SKM-1 treated with dmso at 0.1 percent for 144 hours (cell line): Measurements from ENCODE around the gene LHX4.

ENCODE experiments used
- DNase-seq: peaks from one replicate; lab custom pipeline; 2025; ENCODE audit not compliant: unreplicated experiment; lab: John Stamatoyannopoulos, UW

The LHX4 gene

DNA sequence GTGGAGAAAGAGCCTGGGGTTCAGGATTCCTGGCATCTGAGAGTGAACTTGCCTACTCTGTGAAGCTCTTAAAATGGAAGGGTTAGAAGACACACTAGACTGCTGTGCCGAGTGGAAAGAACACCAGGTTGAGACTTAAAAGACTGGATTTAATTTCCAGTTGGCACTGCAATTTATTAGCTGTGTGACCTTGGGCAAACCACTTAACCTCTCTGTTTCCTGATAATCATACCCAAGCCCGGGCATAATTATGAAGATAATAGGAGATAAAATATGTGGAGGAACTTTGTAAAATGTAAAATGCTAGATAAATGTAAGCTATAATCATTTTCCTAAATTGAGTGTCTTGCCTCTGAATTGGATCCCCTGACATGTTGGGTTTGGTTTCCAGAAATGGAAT lies 4.7 kb upstream of the LHX4 start:
- no peak for DNase-seq

DNA sequence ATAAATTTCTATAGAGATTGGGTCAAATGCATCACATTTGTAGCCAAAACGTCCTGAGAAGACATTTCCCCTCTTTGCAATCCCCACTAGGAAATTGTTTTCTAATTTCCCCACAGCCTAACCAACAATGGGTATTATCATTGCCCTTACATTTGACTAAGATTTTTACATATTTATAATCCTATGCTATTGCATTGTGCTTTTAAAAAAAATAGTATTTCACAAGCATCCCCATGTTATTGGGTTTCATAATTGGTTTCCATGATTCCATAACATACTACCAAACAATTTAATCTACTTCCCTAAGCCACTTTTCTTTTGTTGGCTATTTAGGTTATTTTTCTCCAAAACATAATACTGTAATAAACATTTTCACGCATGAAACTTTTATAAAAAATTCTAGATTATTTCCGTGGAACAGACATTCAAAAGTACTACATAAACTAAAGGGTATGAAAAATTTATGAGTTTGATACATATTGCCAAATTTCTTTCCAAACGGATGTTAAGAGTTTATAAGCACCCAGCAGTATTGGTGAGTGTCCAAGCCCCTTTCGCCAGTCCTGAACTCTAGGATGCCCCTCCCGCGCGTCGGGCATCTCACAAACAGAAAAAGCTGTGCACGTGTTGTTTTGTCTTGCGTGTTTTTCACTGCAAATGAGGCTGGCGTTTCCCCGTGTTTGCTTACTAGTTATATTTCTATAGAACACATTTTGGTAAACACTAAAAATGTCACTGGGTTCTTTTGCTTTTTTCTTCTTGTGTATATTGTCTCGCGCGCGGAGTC lies 2.0 kb upstream of the LHX4 start:
- DNase-seq, result no peak

DNA sequence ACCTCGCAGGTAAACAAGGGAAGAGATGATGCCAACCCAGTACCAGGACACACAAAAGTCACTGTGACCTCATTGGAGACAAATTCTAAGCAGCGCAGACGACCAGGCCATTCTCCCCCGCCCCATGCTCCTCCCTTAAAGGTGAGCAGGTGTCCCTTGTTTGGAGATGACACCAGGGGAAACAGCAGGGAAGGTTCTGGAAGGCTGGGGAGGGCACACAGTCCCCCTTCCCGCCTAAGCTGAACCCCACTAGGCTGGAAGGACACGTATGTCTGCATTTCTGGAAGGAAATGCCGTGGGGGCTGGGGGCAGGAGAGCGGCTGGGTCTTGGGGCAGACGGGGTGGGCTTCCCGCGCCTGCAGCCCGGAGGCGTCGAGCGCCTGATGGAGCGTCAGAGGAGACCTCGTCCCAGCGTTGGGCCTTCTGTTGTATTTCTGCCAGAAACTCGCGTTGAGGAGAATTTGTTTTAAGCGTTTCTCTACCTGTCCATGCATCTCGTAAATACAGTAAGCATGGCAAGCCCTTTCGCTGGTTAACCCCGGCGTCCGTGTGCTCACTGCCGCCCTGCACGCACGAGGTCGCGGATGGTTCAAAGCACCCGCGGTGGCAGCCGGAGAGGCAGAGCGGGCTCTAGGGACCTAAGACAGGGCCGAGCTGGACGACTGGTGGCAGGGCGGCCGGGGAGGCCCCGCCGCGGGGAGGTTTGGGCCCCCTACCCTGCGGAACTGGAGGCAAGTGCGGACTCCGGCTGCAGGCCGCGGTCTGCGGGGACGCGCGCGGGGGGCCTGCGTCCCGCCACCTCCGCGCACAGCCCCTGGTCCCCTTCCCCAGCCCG lies 1.2 kb upstream of the LHX4 start:
- no peak for DNase-seq

DNA sequence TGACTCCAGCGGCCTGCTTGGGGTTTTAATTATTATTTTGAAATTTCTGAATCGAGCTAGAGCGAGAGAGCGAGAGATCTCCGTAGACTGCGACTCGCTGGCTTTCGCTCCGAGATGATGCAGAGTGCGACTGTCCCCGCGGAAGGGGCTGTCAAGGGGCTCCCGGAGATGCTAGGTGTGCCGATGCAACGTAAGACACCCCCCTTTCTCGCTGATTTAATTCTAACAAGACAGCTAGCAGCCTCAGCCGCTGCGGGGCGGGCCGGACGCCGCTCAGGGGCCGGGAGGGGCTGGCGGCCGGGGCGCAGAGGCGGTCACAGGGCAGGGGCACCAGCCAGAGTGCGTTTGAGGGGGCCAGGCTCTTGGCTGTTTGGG lies 339 bp downstream of the LHX4 start:
- DNase-seq, result no peak

DNA sequence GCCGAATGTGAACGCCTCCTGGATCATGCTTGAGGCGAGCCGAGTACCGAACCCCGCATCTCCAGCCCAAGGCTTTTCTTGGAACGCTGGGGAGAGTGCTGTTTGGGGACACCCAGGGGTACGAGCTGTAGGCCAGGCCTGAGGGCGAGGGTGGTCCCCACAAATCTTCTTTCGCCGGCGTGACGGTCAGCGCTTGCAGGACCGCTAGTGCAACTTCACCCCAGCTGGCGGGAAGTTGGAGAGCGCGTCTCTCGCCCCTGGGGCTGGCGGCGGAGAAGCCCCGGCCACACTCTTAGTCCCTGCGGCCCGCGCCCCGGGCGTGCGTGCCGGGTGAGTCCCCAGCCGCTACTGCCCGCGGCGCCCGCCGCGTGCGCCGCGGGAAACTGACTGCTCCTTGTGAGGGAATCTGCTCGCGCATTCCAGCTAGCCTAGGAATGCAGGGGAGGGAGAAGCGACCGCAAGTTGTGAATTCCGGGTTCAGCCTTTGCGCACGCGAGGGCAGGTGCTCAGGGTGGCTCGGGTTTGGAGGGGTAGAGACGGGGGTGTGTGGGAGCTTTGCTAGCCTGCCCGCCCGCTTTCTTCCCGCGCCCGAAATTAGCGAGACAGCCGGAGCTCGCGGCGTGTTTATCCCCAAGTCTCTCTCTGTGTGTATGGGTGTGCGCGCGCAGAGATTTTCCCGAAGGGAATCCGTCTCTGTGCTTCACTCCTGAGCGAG lies 884 bp downstream of the LHX4 start:
- no peak for DNase-seq

DNA sequence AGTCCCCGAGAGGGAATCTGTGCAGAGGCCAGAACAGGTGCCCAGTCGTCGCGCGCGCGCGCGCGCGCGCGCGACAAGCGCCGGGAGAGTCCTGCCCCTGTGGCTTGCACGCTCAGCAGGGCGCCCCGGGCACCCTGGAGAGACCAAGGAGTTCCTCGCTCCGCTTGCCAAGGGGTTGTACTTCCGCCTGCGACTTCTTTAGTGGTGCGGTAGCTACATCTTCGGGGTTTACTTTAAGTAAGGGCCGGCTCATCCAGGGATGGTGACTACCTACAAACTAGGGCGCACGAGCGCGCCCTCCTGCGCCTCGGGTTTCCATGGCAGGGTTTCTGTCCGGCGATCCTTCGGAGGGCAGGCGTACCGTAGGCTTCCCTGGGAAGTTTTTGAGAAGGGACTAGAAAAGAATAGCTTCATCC lies 1.4 kb downstream of the LHX4 start:
- no peak for DNase-seq

DNA sequence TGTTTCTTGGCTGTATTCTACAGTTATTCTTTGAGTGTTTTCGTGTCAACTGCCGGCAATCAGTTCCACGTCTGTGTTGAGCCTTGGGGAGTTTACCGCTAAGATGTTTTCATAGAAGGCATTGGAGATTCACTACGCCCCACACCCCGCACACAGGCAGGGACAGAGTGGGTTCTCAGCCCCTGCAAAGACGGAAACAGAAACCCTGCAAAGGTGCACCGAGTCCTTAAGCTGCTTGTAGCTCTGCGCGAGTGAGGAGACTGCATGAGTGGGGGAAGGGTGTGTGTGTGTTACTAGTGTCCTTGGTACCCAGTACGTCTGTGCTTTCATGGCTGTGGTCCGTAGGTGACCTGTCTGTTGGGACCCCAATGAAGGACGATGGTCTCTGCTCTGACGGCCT lies 1.9 kb downstream of the LHX4 start:
- no peak for DNase-seq

DNA sequence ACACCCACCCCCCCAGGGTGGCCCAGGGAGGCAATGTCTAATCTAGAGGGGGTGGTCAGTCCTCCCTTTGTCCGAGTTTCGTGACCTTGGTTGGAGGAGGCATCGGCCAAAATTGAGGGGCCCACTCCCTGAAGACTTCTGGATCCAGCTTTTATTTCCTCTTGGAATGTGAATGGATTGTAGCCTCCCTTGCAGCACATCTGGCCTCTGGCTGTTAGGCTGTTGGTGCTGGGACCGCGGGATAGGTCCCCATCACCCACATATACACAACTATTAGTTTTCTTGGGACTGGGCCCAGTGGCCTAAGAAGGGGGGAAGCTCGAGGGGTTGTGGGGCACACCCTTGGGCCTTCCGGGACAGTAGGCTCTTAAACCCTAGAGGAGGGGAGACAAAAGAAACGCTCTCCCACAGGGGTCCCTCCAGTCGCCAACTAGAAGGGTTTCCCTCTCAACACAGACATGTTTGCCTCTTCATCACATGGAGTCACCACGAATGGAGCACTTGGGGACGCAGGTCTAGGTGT lies 2.5 kb downstream of the LHX4 start:
- DNase-seq, result no peak

DNA sequence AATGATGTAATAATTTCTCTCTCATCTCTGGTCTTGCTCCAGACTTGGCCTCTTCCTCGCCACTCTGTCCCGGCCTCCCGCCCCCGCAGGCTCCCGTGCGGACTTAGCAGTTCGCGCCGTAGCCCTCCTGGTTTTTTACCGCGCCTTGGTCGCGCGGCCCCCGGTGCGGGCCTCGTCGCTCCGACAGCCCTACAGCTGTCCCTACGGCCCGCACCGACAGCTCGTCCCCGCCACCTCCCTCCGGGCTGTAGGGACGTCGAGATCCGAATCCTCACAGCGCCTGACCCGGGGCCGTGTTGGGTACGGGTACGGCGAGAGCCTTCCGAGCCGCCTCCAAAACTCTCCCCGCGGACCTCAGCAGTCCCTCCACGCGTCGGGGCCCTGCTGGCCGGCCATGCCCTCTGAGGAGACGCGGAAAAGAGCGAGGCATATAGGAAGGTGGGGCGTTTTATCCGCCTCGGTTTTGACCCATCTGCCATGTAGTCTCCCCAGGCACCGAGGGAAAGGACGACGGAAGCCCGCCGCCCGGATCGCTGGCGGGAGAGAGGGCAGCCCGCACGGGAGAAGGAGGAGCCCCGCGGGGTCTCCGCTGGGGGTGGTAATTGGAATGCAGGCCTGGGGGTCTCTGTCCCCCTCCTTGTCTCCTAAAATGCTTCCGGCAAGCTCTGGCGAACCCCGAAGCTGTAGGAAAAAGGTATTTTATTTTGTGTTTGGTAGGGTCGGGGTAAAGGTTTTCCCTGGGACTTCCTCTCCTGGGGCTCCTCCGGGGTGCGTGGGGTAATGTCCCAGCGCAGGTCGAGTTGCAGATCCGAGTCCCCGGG lies 3.3 kb downstream of the LHX4 start:
- no peak for DNase-seq

DNA sequence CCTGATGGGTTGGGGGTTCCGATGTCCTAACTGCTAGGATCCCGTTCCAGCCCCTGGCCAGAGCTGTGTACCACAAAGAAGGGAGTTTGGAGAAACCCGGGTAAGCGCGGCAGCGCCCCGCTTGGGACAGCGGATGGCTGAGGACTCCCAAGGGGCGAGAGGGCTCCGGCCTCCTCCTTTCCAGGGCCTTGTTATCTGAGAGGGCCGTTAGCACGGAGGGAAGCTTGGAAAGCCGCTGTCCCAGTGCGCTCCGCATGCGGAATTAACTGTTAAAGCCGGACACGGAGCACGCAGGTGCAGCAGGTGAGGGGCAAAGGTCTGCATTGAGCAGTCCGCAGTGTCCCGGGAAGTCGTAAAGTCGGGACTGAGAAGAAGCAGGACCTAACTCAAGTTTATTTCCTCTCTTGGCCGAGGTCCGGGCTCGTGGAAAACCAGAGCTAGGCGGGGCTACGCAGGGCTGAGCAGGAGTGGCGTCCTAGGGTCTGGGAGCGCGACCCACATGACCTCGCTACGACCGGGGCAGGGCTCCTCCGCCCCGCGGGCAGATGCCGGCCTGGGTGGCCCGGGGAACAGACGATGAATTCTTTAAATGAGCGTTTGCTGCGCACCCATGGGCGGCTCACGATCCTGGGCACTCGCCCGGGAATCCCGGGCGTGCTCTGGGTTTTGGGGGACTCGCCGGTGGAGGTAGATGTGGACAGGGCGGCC lies 4.5 kb downstream of the LHX4 start:
- DNase-seq, result no peak

DNA sequence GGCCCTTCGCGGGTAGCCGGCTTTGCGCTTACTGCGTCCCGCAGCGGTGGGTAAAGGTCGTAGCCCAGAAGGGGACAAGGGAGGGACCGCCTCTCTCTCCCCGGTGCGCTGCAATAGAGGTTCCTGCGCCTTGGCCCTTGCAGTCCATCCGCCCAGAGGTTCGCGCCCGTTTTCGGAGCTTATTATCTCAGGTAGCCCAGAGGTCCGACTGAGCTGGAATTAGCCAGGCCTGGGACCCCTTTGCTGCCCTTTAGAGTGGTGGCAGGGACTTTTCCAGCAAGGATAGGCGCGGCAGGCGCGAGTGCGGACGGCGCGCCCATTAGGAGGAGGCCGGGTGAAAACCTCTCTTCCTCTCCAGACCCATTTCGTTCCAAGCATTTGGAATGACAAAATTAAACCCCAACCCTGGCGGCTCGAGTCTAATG lies 5.0 kb downstream of the LHX4 start:
- DNase-seq, result no peak

DNA sequence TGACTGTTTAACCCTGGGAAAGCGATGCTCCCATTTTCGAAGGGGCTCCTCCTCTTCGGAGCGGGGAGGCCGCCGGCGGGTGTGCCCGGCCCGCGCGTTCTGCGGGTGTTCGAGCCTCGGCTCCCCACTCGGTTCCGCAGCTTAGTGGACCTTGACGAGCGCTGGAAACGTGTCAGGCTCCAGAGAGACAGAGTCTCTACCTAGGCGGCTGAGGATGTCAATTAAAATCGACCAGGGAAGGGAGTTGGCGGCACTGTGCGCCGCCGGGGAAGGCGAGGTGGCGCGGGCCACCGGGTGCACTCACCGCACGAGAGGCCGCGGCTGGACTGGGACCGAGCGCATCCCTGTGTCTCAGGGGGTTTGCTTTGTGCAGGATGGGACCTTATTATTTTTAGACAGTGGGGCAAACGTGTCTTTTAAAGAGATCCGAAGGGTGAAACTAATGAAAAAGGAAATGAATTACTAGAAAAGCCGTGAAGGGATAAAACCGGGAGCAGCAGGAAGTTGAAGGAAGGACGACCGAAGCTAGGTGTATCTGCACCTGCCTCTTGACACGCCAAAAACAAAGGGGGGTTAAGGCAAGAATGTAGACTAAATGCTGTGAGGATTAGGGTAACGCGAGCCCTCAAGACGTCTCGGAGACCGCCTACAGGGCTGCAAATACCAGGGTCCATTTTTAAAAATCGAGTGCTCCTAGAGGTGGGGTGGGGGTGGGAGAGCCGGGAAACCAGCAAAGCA lies 5.6 kb downstream of the LHX4 start:
- DNase-seq, result no peak

DNA sequence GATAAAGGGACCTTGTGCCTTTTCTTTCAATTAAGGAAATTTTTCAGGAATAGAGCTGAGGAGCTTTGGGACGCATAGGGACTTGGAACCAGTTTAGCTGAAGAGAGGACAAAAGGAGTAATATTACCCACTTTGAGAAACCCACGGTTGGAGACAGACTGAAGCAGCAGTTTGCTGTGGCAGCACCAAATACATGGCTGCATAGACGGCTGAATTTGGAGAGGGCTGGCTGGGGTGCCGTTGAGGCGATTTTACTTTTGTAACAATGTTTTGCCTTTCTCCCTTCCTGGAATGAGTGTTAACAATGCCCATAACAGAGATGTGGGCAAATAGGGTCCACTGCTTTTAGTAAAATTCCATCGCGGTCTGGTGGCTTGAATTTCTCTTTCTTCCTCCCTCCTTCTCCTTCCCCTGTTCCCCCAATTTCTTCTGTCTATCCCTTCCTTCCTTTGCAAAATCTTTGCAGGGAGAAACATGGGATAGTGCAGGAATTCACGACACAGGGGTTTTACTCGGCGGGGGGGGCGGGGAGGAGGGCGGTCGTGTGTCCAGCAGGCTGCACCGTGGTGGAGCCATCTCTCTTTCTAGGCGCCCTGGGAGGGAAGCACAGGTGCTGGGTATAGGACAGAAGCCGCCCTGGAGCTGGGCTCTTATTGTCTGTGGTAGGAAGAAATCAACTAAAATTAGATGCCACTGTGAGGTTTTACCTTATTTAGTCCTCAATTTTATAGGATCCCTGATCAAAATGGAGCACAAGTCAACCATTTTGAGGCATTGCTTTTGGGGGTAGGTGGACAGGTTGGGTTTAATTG lies 6.8 kb downstream of the LHX4 start:
- no peak for DNase-seq

DNA sequence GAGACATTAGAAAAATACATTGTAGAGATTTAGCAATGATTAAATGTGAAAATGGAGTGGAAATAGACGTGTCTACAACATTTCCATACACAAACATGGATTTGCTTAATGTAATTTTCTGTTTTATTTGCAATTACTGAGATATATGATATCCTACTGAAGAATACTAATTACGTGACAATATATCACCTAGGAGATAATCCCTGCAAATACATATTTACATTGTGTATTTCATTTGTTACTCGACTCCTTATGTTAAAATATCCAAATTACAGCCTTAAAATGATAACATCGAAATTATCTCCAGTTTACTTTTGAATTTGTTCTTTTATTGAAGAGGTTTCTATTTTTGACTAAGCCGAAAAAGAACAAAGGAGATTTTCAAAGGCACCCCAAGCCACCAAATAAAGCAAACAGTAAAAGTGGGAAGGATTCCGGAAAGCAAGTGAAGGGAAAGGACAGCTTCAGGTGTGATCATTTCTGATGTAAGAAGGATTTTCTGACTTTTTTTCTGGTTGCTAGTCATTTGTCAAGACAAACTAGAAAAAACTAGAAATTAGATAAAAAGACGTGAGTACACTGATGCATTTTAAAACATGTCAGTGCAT lies 7.9 kb downstream of the LHX4 start:
- DNase-seq, result no peak

DNA sequence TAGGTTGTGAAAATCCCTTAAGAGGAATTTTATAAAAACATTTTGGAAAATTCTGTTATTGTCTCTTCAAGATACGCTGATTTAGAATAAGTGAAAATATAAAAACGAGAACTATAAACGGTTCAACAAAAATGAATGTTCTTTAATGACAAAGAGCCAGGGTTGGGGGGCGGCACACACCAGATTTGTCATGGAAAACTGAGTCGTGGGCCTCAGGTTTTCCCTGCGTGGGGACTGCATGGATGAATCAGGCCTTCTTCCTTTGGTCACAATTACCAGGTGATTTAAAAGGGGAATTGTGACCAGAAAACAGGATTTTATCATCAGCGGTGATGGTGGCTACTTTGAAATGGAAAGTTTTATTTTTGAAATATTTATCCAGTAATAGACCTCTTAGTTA lies 8.6 kb downstream of the LHX4 start:
- DNase-seq, result no peak

DNA sequence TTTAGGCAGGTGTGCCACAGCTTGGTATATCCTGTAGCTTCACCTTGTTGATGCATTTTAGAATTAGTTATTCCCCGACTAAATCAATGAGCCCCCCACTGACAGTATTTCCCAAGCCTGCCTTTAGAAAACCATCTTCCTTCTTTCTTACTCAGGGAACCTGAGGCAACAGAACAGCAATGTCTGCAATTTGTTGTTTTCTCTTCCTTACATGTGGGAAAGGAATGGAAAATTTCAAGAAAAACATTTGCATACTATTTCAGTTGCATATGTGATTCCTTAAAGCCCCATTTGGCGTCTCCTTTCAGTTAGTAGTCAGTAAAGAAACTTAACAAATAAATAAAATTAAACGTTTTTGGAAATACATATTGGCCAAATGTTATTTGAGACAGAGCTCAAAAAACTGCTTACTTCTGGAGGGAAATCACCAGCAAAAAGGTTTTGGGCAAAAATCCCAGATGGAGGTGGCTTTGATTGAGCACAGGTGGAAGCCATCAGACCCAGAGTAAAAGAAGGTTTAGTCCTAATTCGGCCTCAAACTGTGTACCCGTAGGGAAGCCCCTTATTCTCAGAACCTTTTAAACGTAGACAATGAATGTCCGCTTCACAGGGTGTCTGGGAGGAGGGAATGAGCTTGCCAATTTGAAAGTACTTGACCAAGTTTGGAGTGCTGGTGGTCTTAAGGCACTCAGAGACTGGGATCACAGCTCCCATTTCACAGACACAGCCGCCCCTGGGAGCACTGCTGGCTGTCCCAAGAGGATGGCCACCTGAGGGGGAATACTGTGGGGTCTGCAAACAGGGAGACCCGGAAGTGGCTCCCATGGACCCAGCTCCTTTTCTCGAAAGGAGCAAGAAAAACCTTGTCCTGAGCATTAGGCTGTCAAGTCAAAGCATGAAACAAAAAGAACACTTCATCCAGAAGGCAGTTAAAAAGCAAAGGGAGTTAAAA lies 9.4 kb downstream of the LHX4 start:
- DNase-seq, result no peak
